Upper lobe of left lung (tissue), 6 donors: Measurements from ENCODE around the gene PLS1. TPM values are rescaled to one million over a fixed set of nuclear protein-coding genes. Genes with fewer than 3 reads are reported as not detected.
A peak's percentile ranks its signal among the peaks of the same experiment; 100 is the strongest.

Source experiments
- ATAC-seq, 2 donors: fragments of 200-7000 bp; cut with Tn5 transposase; one replicate each; pipeline ENCODE4 v1.9.1; 2022; ENCODE audit warnings: mild to moderate bottlenecking in 2 of 2, moderate library complexity in 2 of 2; ENCODE audit not compliant: low FRiP score in 2 of 2
- DNase-seq, 2 donors: peaks; one replicate each; pipeline ENCODE4 v3.0.0-alpha.2; 2019 to 2020
- H3K27ac ChIP-seq, 4 donors: fragments of 200-600 bp; sonication (generic); one replicate each; pipeline ENCODE4 v1.5.1; 2016 to 2019
- H3K27me3 ChIP-seq, 4 donors: fragments of 200-600 bp; sonication (generic); one replicate each; pipeline ENCODE4 v1.5.1; 2017 to 2019
- H3K36me3 ChIP-seq, 4 donors: fragments of 200-600 bp; sonication (generic); one replicate each; pipeline ENCODE4 v1.5.1; 2016 to 2019
- H3K4me1 ChIP-seq, 4 donors: fragments of 200-600 bp; sonication (generic); one replicate each; pipeline ENCODE4 v1.5.1; 2018 to 2019
- H3K4me3 ChIP-seq, 4 donors: fragments of 200-600 bp; sonication (generic); one replicate each; pipeline ENCODE4 v1.5.1; 2017 to 2019; ENCODE audit warnings: mild to moderate bottlenecking in 2 of 4, moderate library complexity in 1 of 4
- H3K9me3 ChIP-seq, 4 donors: fragments of 200-600 bp; sonication (generic); one replicate each; pipeline ENCODE4 v1.5.1; 2018 to 2019
- EP300 ChIP-seq, 4 donors: sonication (generic); formaldehyde crosslinking; IDR thresholded peaks; one replicate each; pipeline ENCODE4 v1.5.1; 2017; ENCODE audit warnings: antibody characterized with exemption in 4 of 4, control low read depth in 2 of 4
- POLR2A ChIP-seq, 4 donors: fragments of 450-650 bp; IDR thresholded peaks; one replicate each; pipeline ENCODE4 v1.5.1; 2016 to 2017; ENCODE audit warnings: antibody characterized with exemption in 4 of 4, mild to moderate bottlenecking in 2 of 4
- POLR2AphosphoS5 ChIP-seq, 2 donors: sonication (generic); formaldehyde crosslinking; IDR thresholded peaks; one replicate each; pipeline ENCODE4 v1.5.1; 2017; ENCODE audit warnings: antibody characterized with exemption in 2 of 2
- WGBS, 2 donors: methylation state at CpG; one replicate each; pipeline ENCODE4 v1.1.5; 2017 to 2018; 5-methylcytosine and 5-hydroxymethylcytosine counted together
- total RNA-seq, 6 donors: library from RNA; depleted of rRNA in 4 of 6; stranded (reverse); fragments of >200 nt in 4 of 6; gene quantifications; one replicate each; pipeline versions ENCODE4 v1.1.0 to v1.2.1, GENCODE V29; 2016 to 2021
- TF ChIP-seq, protein P1 (sequence below), 6 experiments: fragments of 450-650 bp in 4 of 6; fragments of 200-600 bp in 2 of 6; sonication (generic) in 2 of 6; IDR thresholded peaks; one replicate each; pipeline ENCODE4 v1.5.1; 2016 to 2019; ENCODE audit warnings: antibody characterized with exemption in 6 of 6
- donor health status: DM: no; HTN: no; CAD: no; lungs with moderate emphysema.
- donor health status: DM: no; HTN: yes; CAD: no; lungs with severe emphysema.

PLS1 gene
- total RNA-seq, 6 donors from 2014 or later, result 7.3 to 52.3 (median 21.7) TPM

DNA sequence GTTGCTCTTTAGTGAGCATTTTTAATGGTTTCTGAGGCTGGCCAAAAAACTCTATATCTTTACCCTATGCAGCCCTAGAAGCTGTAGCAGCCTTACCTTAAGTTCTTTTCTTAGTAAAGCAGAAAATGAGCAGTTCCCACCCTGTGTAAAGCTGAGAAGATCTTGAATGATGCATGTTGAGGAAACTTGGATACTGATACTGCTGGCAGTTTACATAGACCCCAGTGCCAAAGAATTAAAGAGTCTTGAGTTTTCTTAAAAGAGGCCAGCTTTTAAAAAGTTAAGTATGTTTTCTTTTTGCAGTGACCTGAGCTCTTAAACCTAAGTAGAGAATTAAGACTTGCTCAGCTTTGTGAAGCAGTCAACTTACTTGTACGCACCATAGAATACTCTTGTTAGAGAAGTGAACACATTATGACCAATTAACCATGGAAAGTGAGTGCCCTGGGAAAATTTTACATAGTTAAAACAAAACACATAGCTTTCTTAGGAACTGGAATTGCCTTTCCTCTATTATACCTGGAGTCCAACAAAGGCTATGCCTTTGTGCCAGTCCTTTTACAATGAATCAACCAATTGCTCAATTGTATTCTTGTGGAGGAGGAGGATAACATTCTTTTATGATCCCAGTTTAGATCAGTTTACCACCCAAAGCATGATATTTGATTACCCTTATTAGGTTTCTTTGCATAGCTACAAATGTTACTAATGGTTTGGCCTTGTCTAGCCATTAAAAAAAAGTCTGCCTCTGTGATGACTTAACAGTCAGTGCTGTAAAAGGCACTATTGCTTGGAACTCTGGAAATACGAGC is 28.4 kb downstream of the PLS1 start:
- H3K4me1 ChIP-seq, result no peaks in the 10 kb centered on the region
- H3K4me3 ChIP-seq, result no peak overlapping the region
- WGBS, 2 donors, result 71 to 74% methylated on average over 2 of the region's 2 CpGs
- no peak for TF ChIP-seq POLR2A (IDR thresholded peaks at IDR 0.05)
- TF ChIP-seq, protein P1, sequence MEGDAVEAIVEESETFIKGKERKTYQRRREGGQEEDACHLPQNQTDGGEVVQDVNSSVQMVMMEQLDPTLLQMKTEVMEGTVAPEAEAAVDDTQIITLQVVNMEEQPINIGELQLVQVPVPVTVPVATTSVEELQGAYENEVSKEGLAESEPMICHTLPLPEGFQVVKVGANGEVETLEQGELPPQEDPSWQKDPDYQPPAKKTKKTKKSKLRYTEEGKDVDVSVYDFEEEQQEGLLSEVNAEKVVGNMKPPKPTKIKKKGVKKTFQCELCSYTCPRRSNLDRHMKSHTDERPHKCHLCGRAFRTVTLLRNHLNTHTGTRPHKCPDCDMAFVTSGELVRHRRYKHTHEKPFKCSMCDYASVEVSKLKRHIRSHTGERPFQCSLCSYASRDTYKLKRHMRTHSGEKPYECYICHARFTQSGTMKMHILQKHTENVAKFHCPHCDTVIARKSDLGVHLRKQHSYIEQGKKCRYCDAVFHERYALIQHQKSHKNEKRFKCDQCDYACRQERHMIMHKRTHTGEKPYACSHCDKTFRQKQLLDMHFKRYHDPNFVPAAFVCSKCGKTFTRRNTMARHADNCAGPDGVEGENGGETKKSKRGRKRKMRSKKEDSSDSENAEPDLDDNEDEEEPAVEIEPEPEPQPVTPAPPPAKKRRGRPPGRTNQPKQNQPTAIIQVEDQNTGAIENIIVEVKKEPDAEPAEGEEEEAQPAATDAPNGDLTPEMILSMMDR (IDR thresholded peaks at IDR 0.05), result no peak
- TF ChIP-seq POLR2AphosphoS5 (IDR thresholded peaks at IDR 0.05), result no peak
- no peak for TF ChIP-seq EP300 (IDR thresholded peaks at IDR 0.05)
- no peaks in the 10 kb centered on the region for H3K9me3 ChIP-seq
- DNase-seq (no peak), ATAC-seq (no peak)
- no peaks in the 10 kb centered on the region for H3K27me3 ChIP-seq
- H3K36me3 ChIP-seq, result no peaks in the 10 kb centered on the region
- H3K27ac ChIP-seq, result no peak overlapping the region

DNA sequence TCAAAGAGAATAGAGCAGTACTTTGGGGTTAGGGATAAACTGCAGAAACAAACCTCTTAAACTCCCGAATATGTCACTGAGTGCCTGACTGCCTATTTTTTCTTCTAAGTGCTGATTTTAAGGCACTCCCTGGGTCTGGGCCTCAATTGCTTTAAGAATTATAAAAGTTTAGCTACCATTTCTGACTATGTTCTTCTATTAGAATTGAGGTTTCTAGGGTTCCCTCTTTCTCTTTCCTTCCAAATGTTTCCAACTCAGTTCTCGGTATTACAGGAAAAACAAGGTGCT is 28.9 kb downstream of the PLS1 start:
- no peak overlapping the region for H3K4me3 ChIP-seq
- DNase-seq (no peak), ATAC-seq (no peak)
- H3K27ac ChIP-seq, result no peak overlapping the region
- WGBS, 2 donors, result 80 to 83% methylated on average over 2 of the region's 2 CpGs
- H3K36me3 ChIP-seq, result no peaks in the 10 kb centered on the region
- H3K9me3 ChIP-seq, result no peaks in the 10 kb centered on the region
- peaks cover 0 to 3% (median 0%) of the 10 kb centered on the region in 4 donors for H3K4me1 ChIP-seq
- H3K27me3 ChIP-seq, result no peaks in the 10 kb centered on the region
- TF ChIP-seq, protein P1 (IDR thresholded peaks at IDR 0.05), result no peak
- TF ChIP-seq POLR2A (IDR thresholded peaks at IDR 0.05) (no peak), POLR2AphosphoS5 (IDR thresholded peaks at IDR 0.05) (no peak), EP300 (IDR thresholded peaks at IDR 0.05) (no peak)

DNA sequence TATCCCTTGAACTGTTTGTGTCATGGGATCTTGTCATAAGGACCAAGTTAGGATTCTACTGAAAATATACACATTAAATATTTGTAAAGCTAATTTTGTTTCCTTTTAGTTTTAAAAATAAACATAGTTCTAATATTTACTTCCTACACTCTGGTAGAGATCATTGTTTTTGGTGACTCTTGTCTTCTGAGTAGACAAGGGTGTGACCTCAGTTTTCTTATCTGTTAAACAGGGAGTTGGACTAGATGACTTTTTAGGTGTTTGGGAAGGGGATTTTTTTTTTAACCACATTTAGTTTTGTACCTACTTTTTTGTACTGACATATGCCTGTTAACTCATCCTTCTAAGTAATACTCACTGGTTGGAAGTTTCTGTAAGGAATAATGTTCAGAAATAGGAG is 30.8 kb downstream of the PLS1 start:
- ATAC-seq, result no peak
- H3K4me3 ChIP-seq, result no peak overlapping the region
- DNase-seq, result no peak
- TF ChIP-seq POLR2A (IDR thresholded peaks at IDR 0.05) (no peak), EP300 (IDR thresholded peaks at IDR 0.05) (no peak), POLR2AphosphoS5 (IDR thresholded peaks at IDR 0.05) (no peak)
- TF ChIP-seq, protein P1 (IDR thresholded peaks at IDR 0.05), result no peak
- no peaks in the 10 kb centered on the region for H3K9me3 ChIP-seq
- no peaks in the 10 kb centered on the region for H3K36me3 ChIP-seq
- no peaks in the 10 kb centered on the region for H3K27me3 ChIP-seq
- no peak overlapping the region for H3K27ac ChIP-seq
- H3K4me1 ChIP-seq, result peaks cover 0 to 3% (median 0%) of the 10 kb centered on the region in 4 donors

DNA sequence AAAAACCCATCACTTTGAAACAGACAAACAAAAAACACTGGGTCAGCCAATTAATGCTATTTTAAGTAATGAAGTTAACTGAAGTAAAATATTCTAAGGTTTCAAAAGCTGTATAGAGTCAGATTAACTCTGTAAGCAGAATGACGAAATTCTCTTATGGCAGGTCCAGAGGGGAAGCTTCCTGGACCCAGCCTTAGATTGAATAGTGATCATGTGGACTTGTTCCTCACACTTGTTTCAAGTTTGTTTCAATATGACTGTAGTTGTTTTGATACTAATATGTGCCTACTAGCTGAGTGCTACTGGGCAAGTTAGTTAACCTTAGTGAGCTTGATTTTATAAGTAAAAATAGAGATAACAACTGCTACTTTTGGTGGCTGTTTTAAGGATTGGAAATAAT is 32.6 kb downstream of the PLS1 start:
- no peak for DNase-seq
- peak in 1 of 2 donors; percentile 39 for ATAC-seq
- TF ChIP-seq, protein P1 (IDR thresholded peaks at IDR 0.05), result no peak
- no peak for TF ChIP-seq EP300 (IDR thresholded peaks at IDR 0.05)
- TF ChIP-seq POLR2A (IDR thresholded peaks at IDR 0.05), result no peak
- TF ChIP-seq POLR2AphosphoS5 (IDR thresholded peaks at IDR 0.05), result no peak
- Histone ChIP-seq H3K36me3 (no peaks in the 10 kb centered on the region), H3K4me1 (peaks cover 0 to 3% (median 0%) of the 10 kb centered on the region in 4 donors), H3K27ac (no peak overlapping the region), H3K4me3 (no peak overlapping the region), H3K9me3 (no peaks in the 10 kb centered on the region), H3K27me3 (no peaks in the 10 kb centered on the region)
- 71 to 74% methylated on average over 1 of the region's 1 CpG for WGBS, 2 donors

DNA sequence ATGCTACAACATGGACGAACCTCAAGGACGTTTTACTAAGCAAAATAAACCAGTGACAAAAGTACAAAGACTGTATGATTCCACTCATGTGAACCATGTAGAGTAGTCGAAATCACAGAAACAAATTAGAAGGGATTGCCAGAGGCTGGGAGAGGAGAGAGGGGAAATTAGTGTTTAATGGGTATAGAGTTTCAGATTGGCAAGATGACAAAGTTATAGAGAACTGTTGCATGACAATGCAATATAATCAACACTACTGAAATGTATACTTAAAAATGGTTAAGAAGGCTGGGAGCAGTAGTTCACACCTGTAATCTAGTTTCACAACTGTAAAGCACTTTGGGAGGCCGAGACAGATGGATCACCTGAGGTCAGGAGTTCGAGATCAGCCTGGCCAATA is 36.9 kb downstream of the PLS1 start:
- H3K4me1 ChIP-seq, result peaks cover 0 to 3% (median 0%) of the 10 kb centered on the region in 4 donors
- no peaks in the 10 kb centered on the region for H3K36me3 ChIP-seq
- TF ChIP-seq EP300 (IDR thresholded peaks at IDR 0.05) (no peak), POLR2AphosphoS5 (IDR thresholded peaks at IDR 0.05) (no peak), POLR2A (IDR thresholded peaks at IDR 0.05) (no peak)
- TF ChIP-seq, protein P1 (IDR thresholded peaks at IDR 0.05), result no peak
- WGBS, 2 donors, result 76 to 89% methylated on average over 5 of the region's 5 CpGs
- no peak overlapping the region for H3K4me3 ChIP-seq
- ATAC-seq, result no peak
- no peaks in the 10 kb centered on the region for H3K27me3 ChIP-seq
- DNase-seq, result no peak
- no peaks in the 10 kb centered on the region for H3K9me3 ChIP-seq
- H3K27ac ChIP-seq, result no peak overlapping the region
